LNCaP clone FGC (cell line): ENCODE data around the gene PELI3.

Experiments
- DNase-seq: peaks from one replicate; pipeline ENCODE4 v3.0.0-alpha.2; 2011; ENCODE audit warnings: low read depth
- H3K4me3 ChIP-seq: 2 replicates; pipeline ENCODE4 v1.5.1; 2011; ENCODE audit warnings: mild to moderate bottlenecking, low read depth, low read length, control low read depth
- CTCF ChIP-seq: IDR thresholded peaks from 2 replicates; pipeline ENCODE4 v1.5.1; 2012; ENCODE audit warnings: mild to moderate bottlenecking; ENCODE audit not compliant: control insufficient read depth, insufficient read depth; ENCODE audit errors: extremely low read depth

The PELI3 gene

GRCh38 chr11:66493130-66493529 is 26.4 kb downstream of the PELI3 start:
- H3K4me3 ChIP-seq = no peak overlapping the region
- no peak for DNase-seq
- no peak for TF ChIP-seq CTCF

GRCh38 chr11:66494458-66494857 is 27.8 kb downstream of the PELI3 start:
- DNase-seq = no peak
- no peak overlapping the region for H3K4me3 ChIP-seq
- TF ChIP-seq CTCF = no peak

GRCh38 chr11:66494935-66495334 is 28.2 kb downstream of the PELI3 start:
- no peak for DNase-seq

GRCh38 chr11:66495401-66495854 is 28.7 kb downstream of the PELI3 start:
- no peak overlapping the region for H3K4me3 ChIP-seq
- TF ChIP-seq CTCF = no peak
- DNase-seq = no peak

More at GRCh38 chr11:66494935-66495334, 28.2 kb downstream of the PELI3 start:
- no peak overlapping the region for H3K4me3 ChIP-seq
- TF ChIP-seq CTCF = no peak

GRCh38 chr11:66497206-66497605 is 30.5 kb downstream of the PELI3 start:
- DNase-seq = no peak
- TF ChIP-seq CTCF = no peak
- H3K4me3 ChIP-seq = no peak overlapping the region

- DNase-seq = no peak
- no peak for TF ChIP-seq CTCF
- H3K4me3 ChIP-seq = no peak overlapping the region
Observed at GRCh38 chr11:66498506-66498905, 31.8 kb downstream of the PELI3 start.

- TF ChIP-seq CTCF = no peak
- no peak overlapping the region for H3K4me3 ChIP-seq
Observed at GRCh38 chr11:66505276-66505816, 38.6 kb downstream of the PELI3 start.

More at GRCh38 chr11:66505276-66505816, 38.6 kb downstream of the PELI3 start:
- no peak for DNase-seq
